ENCODE measurements around the gene TNRC6B.

- TF ChIP-seq CTCF (IDR thresholded peaks at IDR 0.05; ENCODE audit: low read depth, low read length) = no peak
- TF ChIP-seq MYC (IDR thresholded peaks at IDR 0.05; ENCODE audit: low read depth, low read length) = no peak
These were observed 3.6 kb downstream of the TNRC6B start for GRCh38 chr22:40181323-40181722.
